Measurements from ENCODE around the gene FCHSD2. TPM values are rescaled to one million over a fixed set of nuclear protein-coding genes. Genes with fewer than 3 reads are reported as not detected.
A peak's percentile ranks its signal among the peaks of the same experiment; 100 is the strongest.

FCHSD2 gene
- total RNA-seq, 1 donor from 2014 or later = 16.3 TPM

- intact Hi-C loops (cut with DNase I) = no loop called here
- DNase-seq (ENCODE audit: low spot score in 2 of 2) = no peak
- Histone ChIP-seq H3K4me1 (peaks cover 0 to 7% of the 10 kb centered on the region in 2 donors), H3K4me3 (no peak overlapping the region), H3K27me3 (no peaks in the 10 kb centered on the region), H3K27ac (peak overlapping the region in 1 of 2 donors; percentile 63), H3K9me3 (no peaks in the 10 kb centered on the region), H3K36me3 (peaks cover 0 to 18% of the 10 kb centered on the region in 2 donors)
- no peak for TF ChIP-seq CTCF (IDR thresholded peaks at IDR 0.05)
These were observed 167.5 kb downstream of the FCHSD2 start for GRCh38 chr11:72974487-72975205.

GRCh38 chr11:72972496-72973128 is 169.5 kb downstream of the FCHSD2 start:
- Histone ChIP-seq H3K27me3 (no peaks in the 10 kb centered on the region), H3K36me3 (peaks cover 0 to under 1% of the 10 kb centered on the region in 2 donors), H3K27ac (no peak overlapping the region), H3K9me3 (no peaks in the 10 kb centered on the region), H3K4me3 (no peak overlapping the region), H3K4me1 (peaks cover 0 to 7% of the 10 kb centered on the region in 2 donors)
- intact Hi-C loops (cut with DNase I) = no loop called here
- TF ChIP-seq CTCF (IDR thresholded peaks at IDR 0.05) = no peak
- DNase-seq (ENCODE audit: low spot score in 2 of 2) = no peak

GRCh38 chr11:72971192-72971967 is 170.7 kb downstream of the FCHSD2 start:
- TF ChIP-seq CTCF (IDR thresholded peaks at IDR 0.05) = no peak
- H3K4me1 ChIP-seq = peaks cover 0 to 7% of the 10 kb centered on the region in 2 donors
- H3K9me3 ChIP-seq = no peaks in the 10 kb centered on the region
- intact Hi-C loops (cut with DNase I) = no loop called here
- DNase-seq (ENCODE audit: low spot score in 2 of 2) = no peak
- peaks cover 0 to 1% of the 10 kb centered on the region in 2 donors for H3K36me3 ChIP-seq
- H3K27me3 ChIP-seq = no peaks in the 10 kb centered on the region
- no peak overlapping the region for H3K27ac ChIP-seq
- no peak overlapping the region for H3K4me3 ChIP-seq

DNA sequence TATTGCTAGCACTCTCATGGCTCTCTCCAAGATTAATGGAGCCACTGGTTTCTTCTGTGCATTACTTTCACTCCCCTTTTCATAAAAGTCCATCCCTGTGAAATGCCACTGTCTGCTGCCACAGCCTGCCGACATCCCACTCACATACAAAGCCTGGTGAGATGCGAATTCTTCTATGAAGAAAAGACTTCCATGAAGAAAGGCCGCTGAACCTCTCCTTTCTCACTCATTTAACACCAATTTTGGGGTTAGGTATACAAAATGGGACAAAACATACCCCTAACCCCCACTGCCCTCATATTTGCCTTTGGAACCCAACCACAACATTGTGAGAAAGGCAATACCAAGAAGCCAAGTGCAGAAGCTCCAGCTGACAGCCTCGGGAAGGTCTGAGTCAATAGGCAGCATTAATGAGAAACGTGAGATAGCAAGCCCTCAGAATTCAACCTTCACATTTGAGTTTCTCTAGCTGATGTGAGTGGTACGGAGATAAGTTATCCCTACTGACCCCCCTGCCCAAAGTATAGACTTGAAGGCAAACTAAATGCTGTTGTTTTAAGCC is 171.5 kb downstream of the FCHSD2 start:
- Histone ChIP-seq H3K27ac (no peak overlapping the region), H3K4me1 (peaks cover 0 to 7% of the 10 kb centered on the region in 2 donors), H3K9me3 (no peaks in the 10 kb centered on the region), H3K4me3 (no peak overlapping the region), H3K27me3 (no peaks in the 10 kb centered on the region), H3K36me3 (peaks cover 0 to 8% of the 10 kb centered on the region in 2 donors)
- DNase-seq (ENCODE audit: low spot score in 2 of 2) = no peak
- no peak for TF ChIP-seq CTCF (IDR thresholded peaks at IDR 0.05)
- intact Hi-C loops (cut with DNase I) = no loop called here

- no peak for TF ChIP-seq CTCF (IDR thresholded peaks at IDR 0.05)
- H3K4me3 ChIP-seq = no peak overlapping the region
- DNase-seq (ENCODE audit: low spot score in 2 of 2) = no peak
- no peak overlapping the region for H3K27ac ChIP-seq
- H3K9me3 ChIP-seq = no peaks in the 10 kb centered on the region
- H3K4me1 ChIP-seq = peaks cover 0 to 7% of the 10 kb centered on the region in 2 donors
- intact Hi-C loops (cut with DNase I) = no loop called here
- peaks cover 0 to 8% of the 10 kb centered on the region in 2 donors for H3K36me3 ChIP-seq
- H3K27me3 ChIP-seq = no peaks in the 10 kb centered on the region
These were observed 172.2 kb downstream of the FCHSD2 start for GRCh38 chr11:72969894-72970335.
